ENCODE results near the gene COMP.

COMP gene

GRCh38 chr19:18782559-18783225, 8.4 kb downstream of the COMP start:
- DNase-seq (ENCODE audit: low spot score), result no peak

GRCh38 chr19:18781885-18782527, 9.1 kb downstream of the COMP start:
- DNase-seq (ENCODE audit: low spot score), result no peak

GRCh38 chr19:18781047-18781600, 10.0 kb downstream of the COMP start:
- DNase-seq (ENCODE audit: low spot score), result no peak

GRCh38 chr19:18780631-18781030, 10.5 kb downstream of the COMP start:
- no peak for DNase-seq (ENCODE audit: low spot score)

GRCh38 chr19:18780081-18780480, 11.0 kb downstream of the COMP start:
- DNase-seq (ENCODE audit: low spot score), result no peak

- no peak for DNase-seq (ENCODE audit: low spot score)
These were observed 12.1 kb downstream of the COMP start for GRCh38 chr19:18778826-18779495.

GRCh38 chr19:18778076-18778389, 13.1 kb downstream of the COMP start:
- DNase-seq (ENCODE audit: low spot score), result no peak

- no peak for DNase-seq (ENCODE audit: low spot score)
These were observed 13.6 kb downstream of the COMP start for GRCh38 chr19:18777301-18778075.

- DNase-seq (ENCODE audit: low spot score), result no peak
These were observed 14.4 kb downstream of the COMP start for GRCh38 chr19:18776736-18777135.

GRCh38 chr19:18776288-18776594, 14.9 kb downstream of the COMP start:
- no peak for DNase-seq (ENCODE audit: low spot score)

- DNase-seq (ENCODE audit: low spot score), result no peak
These were observed 15.4 kb downstream of the COMP start for GRCh38 chr19:18775586-18776287.

GRCh38 chr19:18774782-18775444, 16.2 kb downstream of the COMP start:
- no peak for DNase-seq (ENCODE audit: low spot score)

- no peak for DNase-seq (ENCODE audit: low spot score)
These were observed 17.0 kb downstream of the COMP start for GRCh38 chr19:18774107-18774506.

- DNase-seq (ENCODE audit: low spot score), result no peak
These were observed 17.4 kb downstream of the COMP start for GRCh38 chr19:18773682-18774081.

GRCh38 chr19:18772620-18773587, 18.2 kb downstream of the COMP start:
- no peak for DNase-seq (ENCODE audit: low spot score)

GRCh38 chr19:18771328-18772242, 19.5 kb downstream of the COMP start:
- DNase-seq (ENCODE audit: low spot score), result no peak

- no peak for DNase-seq (ENCODE audit: low spot score)
These were observed 20.3 kb downstream of the COMP start for GRCh38 chr19:18770663-18771327.

- no peak for DNase-seq (ENCODE audit: low spot score)
These were observed 21.0 kb downstream of the COMP start for GRCh38 chr19:18769989-18770528.

All from CD4-positive, alpha-beta T cell treated with Interleukin-6 at 100 ng/mL for 8 hours (primary cell).